H1 (cell line): Measurements from ENCODE around the gene MAN2C1. TPM values are rescaled to one million over a fixed set of nuclear protein-coding genes. Genes with fewer than 3 reads are reported as not detected.

ENCODE experiments used
- CTCF ChIA-PET: fragments of 300-600 bp; sonication (Branson Sonifier 250); formaldehyde crosslinking; loops from one replicate; lab custom pipeline; 2021; ENCODE audit not compliant: partially characterized antibody; lab: Charles Lee
- POLR2A ChIA-PET: fragments of 300-600 bp; sonication (Branson Sonifier 250); formaldehyde crosslinking; loops from one replicate; lab custom pipeline; 2021; ENCODE audit warnings: inconsistent platforms; ENCODE audit not compliant: partially characterized antibody; lab: Charles Lee
- DNase-seq, 2 experiments: peaks; one replicate each; pipeline versions ENCODE4 v3.0.0 to v3.0.0-alpha.2; 2010 to 2022; ENCODE audit warnings: low spot score in 2 of 2, low read depth in 1 of 2, mixed read lengths in 1 of 2
- FAIRE-seq: peaks from 2 replicates; lab custom pipeline; 2011; peaks lifted over from hg19 to GRCh38; lab: Jason Lieb, UNC
- H2AFZ ChIP-seq: 2 replicates; pipeline ENCODE4 v1.8.1; 2012; ENCODE audit warnings: low read length, inconsistent platforms
- H2AK5ac ChIP-seq: 2 replicates; pipeline ENCODE4 v1.6.1; 2013; ENCODE audit warnings: low read depth, low read length
- H2BK120ac ChIP-seq: replicated peaks from 2 replicates; pipeline ENCODE3; 2013; ENCODE audit warnings: low read depth, low read length, inconsistent platforms
- H2BK12ac ChIP-seq: 2 replicates; pipeline ENCODE4 v1.6.1; 2013; ENCODE audit warnings: low read depth, low read length
- H2BK15ac ChIP-seq: 2 replicates; pipeline ENCODE4 v1.6.1; 2013; ENCODE audit warnings: low read length
- H2BK20ac ChIP-seq: 2 replicates; pipeline ENCODE4 v1.6.1; 2013; ENCODE audit warnings: low read length
- H2BK5ac ChIP-seq: 2 replicates; pipeline ENCODE4 v1.6.1; 2013; ENCODE audit warnings: low read depth, low read length
- H3K14ac ChIP-seq: 2 replicates; pipeline ENCODE4 v1.6.1; 2013; ENCODE audit warnings: inconsistent platforms; ENCODE audit not compliant: insufficient read length
- H3K18ac ChIP-seq: 2 replicates; pipeline ENCODE4 v1.6.1; 2013; ENCODE audit warnings: low read length; ENCODE audit errors: extremely low read depth
- H3K23ac ChIP-seq: 2 replicates; pipeline ENCODE4 v1.6.1; 2013; ENCODE audit warnings: inconsistent platforms; ENCODE audit not compliant: insufficient read length
- H3K23me2 ChIP-seq: 2 replicates; pipeline ENCODE4 v1.6.1; 2013; ENCODE audit warnings: low read depth, low read length
- H3K27ac ChIP-seq: 2 replicates; pipeline ENCODE4 v1.6.1; 2011; ENCODE audit warnings: low read depth, low read length, inconsistent platforms
- H3K27me3 ChIP-seq, 4 experiments: replicated peaks in 1 of 4; 1 replicate in 1 of 4; 2 replicates in 3 of 4; pipeline versions ENCODE4 v1.6.1 to v1.8.1; 2011 to 2013; ENCODE audit warnings: low read length in 3 of 4, mild to moderate bottlenecking in 3 of 4, inconsistent platforms in 2 of 4, mixed read lengths in 2 of 4, moderate library complexity in 1 of 4; ENCODE audit not compliant: control insufficient read depth in 3 of 4, insufficient read depth in 3 of 4; ENCODE audit errors: extremely low read depth in 1 of 4
- H3K36me3 ChIP-seq, 4 experiments: 2 replicates each; pipeline versions ENCODE4 v1.6.1 to v1.8.1; 2011 to 2013; ENCODE audit warnings: mild to moderate bottlenecking in 4 of 4, low read length in 3 of 4, moderate library complexity in 2 of 4, control low read depth in 1 of 4, inconsistent platforms in 1 of 4; ENCODE audit not compliant: insufficient read depth in 4 of 4, control insufficient read depth in 2 of 4
- H3K4ac ChIP-seq: replicated peaks from 2 replicates; pipeline ENCODE3; 2013; ENCODE audit warnings: low read length, low read depth, mixed read lengths, inconsistent platforms; ENCODE audit not compliant: insufficient read length
- H3K4me1 ChIP-seq, 4 experiments: replicated peaks in 1 of 4; 1 replicate in 1 of 4; 2 replicates in 3 of 4; pipeline versions ENCODE4 v1.6.1 to v1.8.1; 2011 to 2013; ENCODE audit warnings: low read length in 3 of 4, inconsistent platforms in 2 of 4, mixed read lengths in 1 of 4; ENCODE audit not compliant: insufficient read depth in 4 of 4, control insufficient read depth in 3 of 4
- H3K4me2 ChIP-seq, 2 experiments: 2 replicates each; pipeline versions ENCODE4 v1.6.1 to v1.8.1; 2011 to 2013; ENCODE audit warnings: low read depth in 2 of 2, low read length in 2 of 2, control low read depth in 1 of 2, inconsistent platforms in 1 of 2, mild to moderate bottlenecking in 1 of 2; ENCODE audit not compliant: insufficient read depth in 1 of 2
- H3K4me3 ChIP-seq, 4 experiments: fragments of 200-600, 300-600 bp in 1 of 4; sonication (generic), shearing (Covaris generic), sonication (Bioruptor Twin) in 1 of 4; 2 replicates each; pipeline versions ENCODE4 v1.5.1 to v1.8.1; 2011 to 2016; ENCODE audit warnings: low read length in 4 of 4, low read depth in 3 of 4, control low read depth in 2 of 4, inconsistent platforms in 2 of 4, mild to moderate bottlenecking in 2 of 4, mixed read lengths in 1 of 4, moderate library complexity in 1 of 4; ENCODE audit not compliant: insufficient read depth in 2 of 4; ENCODE audit errors: extremely low read depth in 1 of 4
- H3K56ac ChIP-seq: replicated peaks from 2 replicates; pipeline ENCODE3; 2013; ENCODE audit warnings: low read depth, mild to moderate bottlenecking, mixed read lengths, low read length, inconsistent platforms; ENCODE audit not compliant: insufficient read length
- H3K79me1 ChIP-seq: 2 replicates; pipeline ENCODE4 v1.6.1; 2013; ENCODE audit warnings: low read depth, low read length, control low read depth
- H3K79me2 ChIP-seq, 2 experiments: 2 replicates each; pipeline versions ENCODE4 v1.6.1 to v1.8.1; 2012 to 2013; ENCODE audit warnings: low read length in 2 of 2, mild to moderate bottlenecking in 2 of 2, inconsistent platforms in 1 of 2; ENCODE audit not compliant: insufficient read depth in 2 of 2, control insufficient read depth in 1 of 2
- H3K9ac ChIP-seq, 4 experiments: replicated peaks in 1 of 4; 1 replicate in 1 of 4; 2 replicates in 3 of 4; pipeline versions ENCODE4 v1.6.1 to v1.8.1; 2011 to 2013; ENCODE audit warnings: low read depth in 3 of 4, low read length in 3 of 4, control low read depth in 2 of 4, mild to moderate bottlenecking in 2 of 4, moderate library complexity in 2 of 4, inconsistent platforms in 1 of 4; ENCODE audit errors: extremely low read depth in 1 of 4
- H3K9me3 ChIP-seq, 2 experiments: 2 replicates each; pipeline versions ENCODE4 v1.6.1 to v1.8.1; 2012 to 2013; ENCODE audit warnings: mild to moderate bottlenecking in 2 of 2, moderate library complexity in 2 of 2, control low read depth in 1 of 2, inconsistent platforms in 1 of 2, low read depth in 1 of 2, low read length in 1 of 2, mixed read lengths in 1 of 2; ENCODE audit not compliant: insufficient read depth in 2 of 2
- H4K20me1 ChIP-seq, 2 experiments: replicated peaks in 1 of 2; 2 replicates each; pipeline versions ENCODE3 to v1.8.1; 2011 to 2013; ENCODE audit warnings: inconsistent platforms in 2 of 2, low read length in 2 of 2, mild to moderate bottlenecking in 1 of 2; ENCODE audit not compliant: insufficient read depth in 2 of 2, control insufficient read depth in 1 of 2
- H4K5ac ChIP-seq: 2 replicates; pipeline ENCODE4 v1.6.1; 2013; ENCODE audit warnings: low read length, low read depth, mixed read lengths, inconsistent platforms; ENCODE audit not compliant: insufficient read length
- H4K8ac ChIP-seq: 2 replicates; pipeline ENCODE4 v1.8.0; 2013; ENCODE audit warnings: mild to moderate bottlenecking, moderate library complexity, low read length, inconsistent platforms; ENCODE audit not compliant: insufficient read depth; ENCODE audit errors: extremely low read depth
- H4K91ac ChIP-seq: replicated peaks from 2 replicates; pipeline ENCODE3; 2013; ENCODE audit warnings: low read length, mixed read lengths, inconsistent platforms; ENCODE audit not compliant: insufficient read length
- CBX5 ChIP-seq: fragments of 300-800, 300-1000 bp; sonication (generic); IDR thresholded peaks from 2 replicates; pipeline ENCODE4 v1.7.1; 2016; ENCODE audit warnings: antibody characterized with exemption, low read length, low read depth
- TEAD4 ChIP-seq: IDR thresholded peaks from 2 replicates; pipeline ENCODE4 v1.6.1; 2012; ENCODE audit warnings: low read depth, low read length, inconsistent platforms, mixed read lengths
- WGBS, 2 experiments: shearing (Covaris generic) in 1 of 2; methylation state at CpG; one replicate each; pipeline versions ENCODE4 v1.1.6 to v1.1.7; 2013 to 2015; ENCODE audit warnings: low lambda C conversion rate in 2 of 2, mixed read lengths in 2 of 2, inconsistent platforms in 1 of 2, low coverage in 1 of 2, missing lambda C conversion rate in 1 of 2; ENCODE audit not compliant: insufficient replicate concordance in 2 of 2, insufficient coverage in 1 of 2, insufficient read length in 1 of 2; ENCODE audit errors: extremely low coverage in 1 of 2, missing lambda C conversion rate in 1 of 2; 5-methylcytosine and 5-hydroxymethylcytosine counted together
- polyA plus RNA-seq, 7 experiments: library from polyadenylated mRNA; depleted of rRNA in 3 of 7; stranded (reverse) in 5 of 7; unstranded in 2 of 7; fragments of >200 nt in 5 of 7; fragments of 200-250 nt in 2 of 7; gene quantifications; 1 replicate in 5 of 7; 2 replicates in 1 of 7; 4 replicates in 1 of 7; pipeline versions ENCODE4 v1.2.1 to v1.2.3, GENCODE V29; 2011 to 2013; ENCODE audit warnings: missing spikeins in 2 of 7, mixed read lengths in 2 of 7
- total RNA-seq: library from RNA; stranded (reverse); fragmentation: NEBNext Ultra II Directional; extraction: Animal tissue kit (Norgen Biotek cat#: 25700); gene quantifications from 2 replicates; pipeline ENCODE4 v1.2.1, GENCODE V29; 2021

MAN2C1 gene
- total and polyA plus RNA-seq, 2 of the 8 experiments (the other 6 are each of a cell fraction or from before 2014, with no cell fraction given), result 56.3 to 88.9 TPM

GRCh38 chr15:75360391-75360790, 8.0 kb downstream of the MAN2C1 start:
- no peak overlapping the region for H4K8ac ChIP-seq
- POLR2A ChIA-PET, result interaction anchor here (0.7 to 6.5 kb wide), 3 partner anchors 8 to 21 kb away, joined by 3 to 69 read pairs (median 9); partner anchors contain the start of genes MAN2C1 and NEIL1

More at GRCh38 chr15:75360391-75360790, 8.0 kb downstream of the MAN2C1 start:
- FAIRE-seq, result no peak
- Histone ChIP-seq H3K79me2 (no peaks in the 10 kb centered on the region), H2BK20ac (no peak overlapping the region), H3K27me3 (no peaks in the 10 kb centered on the region), H3K14ac (no peak overlapping the region), H3K9me3 (no peaks in the 10 kb centered on the region), H3K79me1 (no peaks in the 10 kb centered on the region), H2BK120ac (no peak overlapping the region), H3K18ac (no peak overlapping the region), H2BK12ac (no peak overlapping the region), H2AFZ (no peak overlapping the region), H2BK15ac (no peak overlapping the region), H4K20me1 (peaks cover 0 to 5% of the 10 kb centered on the region in 2 experiments), H3K27ac (no peak overlapping the region), H3K9ac (no peak overlapping the region), H3K4me1 (no peaks in the 10 kb centered on the region), H3K4me2 (no peak overlapping the region), H2AK5ac (no peak overlapping the region), H3K23me2 (no peaks in the 10 kb centered on the region), H3K4me3 (no peak overlapping the region), H4K91ac (no peak overlapping the region), H4K5ac (no peak overlapping the region), H3K4ac (no peak overlapping the region), H2BK5ac (no peak overlapping the region), H3K23ac (no peak overlapping the region), H3K36me3 (peaks cover 0 to 25% (median 3%) of the 10 kb centered on the region in 4 experiments; a peak in 5 of 8 replicates), H3K56ac (no peak overlapping the region)
- 82% methylated on average over 1 of the region's 1 CpG; no CpG with 5 or more reads in 1 of the 2 experiments for WGBS, 2 experiments
- CTCF ChIA-PET, result interaction anchor here (0.6 kb wide), 1 partner anchor 10 kb away, joined by 4 read pairs; no protein-coding TSS in a partner anchor
- no peak for DNase-seq
- TF ChIP-seq CBX5 (no peak), TEAD4 (no peak)
